ENCODE results near the gene HAGHL. TPM values are rescaled to one million over a fixed set of nuclear protein-coding genes. Genes with fewer than 3 reads are reported as not detected.

Gene HAGHL
- total RNA-seq, 1 donor from 2014 or later = 31.7 TPM

GRCh38 chr16:768428-768827, 41.5 kb downstream of the HAGHL start:
- Mint-ChIP-seq H3K4me3 (ENCODE audit: unreplicated experiment) (no peak overlapping the region), H3K27ac (ENCODE audit: unreplicated experiment) (no peak overlapping the region), H3K9me3 (ENCODE audit: unreplicated experiment) (peaks cover 2% of the 10 kb centered on the region), H3K36me3 (ENCODE audit: unreplicated experiment) (no peaks in the 10 kb centered on the region), H3K4me1 (ENCODE audit: low read depth, unreplicated experiment) (no peaks in the 10 kb centered on the region), H3K27me3 (ENCODE audit: unreplicated experiment) (peaks cover 6% of the 10 kb centered on the region)
- no peak for TF ChIP-seq CTCF (IDR thresholded peaks at IDR 0.05; ENCODE audit: partially characterized antibody, unreplicated experiment)
- DNase-seq = no peak

- H3K27me3 Mint-ChIP-seq (ENCODE audit: unreplicated experiment) = peaks cover 6% of the 10 kb centered on the region
- H3K4me1 Mint-ChIP-seq (ENCODE audit: low read depth, unreplicated experiment) = no peaks in the 10 kb centered on the region
- no peaks in the 10 kb centered on the region for H3K36me3 Mint-ChIP-seq (ENCODE audit: unreplicated experiment)
- H3K27ac Mint-ChIP-seq (ENCODE audit: unreplicated experiment) = no peak overlapping the region
- H3K9me3 Mint-ChIP-seq (ENCODE audit: unreplicated experiment) = peaks cover 2% of the 10 kb centered on the region
- DNase-seq = no peak
- no peak overlapping the region for H3K4me3 Mint-ChIP-seq (ENCODE audit: unreplicated experiment)
- no peak for TF ChIP-seq CTCF (IDR thresholded peaks at IDR 0.05; ENCODE audit: partially characterized antibody, unreplicated experiment)
Measured at GRCh38 chr16:769184-769784, 42.4 kb downstream of the HAGHL start.

- Mint-ChIP-seq H3K4me1 (ENCODE audit: low read depth, unreplicated experiment) (no peaks in the 10 kb centered on the region), H3K9me3 (ENCODE audit: unreplicated experiment) (peaks cover 2% of the 10 kb centered on the region), H3K27me3 (ENCODE audit: unreplicated experiment) (peaks cover 6% of the 10 kb centered on the region), H3K36me3 (ENCODE audit: unreplicated experiment) (no peaks in the 10 kb centered on the region), H3K4me3 (ENCODE audit: unreplicated experiment) (no peak overlapping the region), H3K27ac (ENCODE audit: unreplicated experiment) (no peak overlapping the region)
- DNase-seq = no peak
- TF ChIP-seq CTCF (IDR thresholded peaks at IDR 0.05; ENCODE audit: partially characterized antibody, unreplicated experiment) = no peak
Measured at GRCh38 chr16:769934-770333, 43.0 kb downstream of the HAGHL start.

- Mint-ChIP-seq H3K4me3 (ENCODE audit: unreplicated experiment) (no peak overlapping the region), H3K9me3 (ENCODE audit: unreplicated experiment) (peaks cover 2% of the 10 kb centered on the region), H3K27ac (ENCODE audit: unreplicated experiment) (no peak overlapping the region), H3K27me3 (ENCODE audit: unreplicated experiment) (peaks cover 6% of the 10 kb centered on the region), H3K4me1 (ENCODE audit: low read depth, unreplicated experiment) (no peaks in the 10 kb centered on the region), H3K36me3 (ENCODE audit: unreplicated experiment) (no peaks in the 10 kb centered on the region)
- TF ChIP-seq CTCF (IDR thresholded peaks at IDR 0.05; ENCODE audit: partially characterized antibody, unreplicated experiment) = no peak
- DNase-seq = no peak
Measured at GRCh38 chr16:770411-770810, 43.5 kb downstream of the HAGHL start.

- Mint-ChIP-seq H3K9me3 (ENCODE audit: unreplicated experiment) (peaks cover 2% of the 10 kb centered on the region), H3K4me3 (ENCODE audit: unreplicated experiment) (no peak overlapping the region), H3K27me3 (ENCODE audit: unreplicated experiment) (peaks cover 6% of the 10 kb centered on the region), H3K4me1 (ENCODE audit: low read depth, unreplicated experiment) (no peaks in the 10 kb centered on the region), H3K27ac (ENCODE audit: unreplicated experiment) (no peak overlapping the region), H3K36me3 (ENCODE audit: unreplicated experiment) (no peaks in the 10 kb centered on the region)
- no peak for TF ChIP-seq CTCF (IDR thresholded peaks at IDR 0.05; ENCODE audit: partially characterized antibody, unreplicated experiment)
- no peak for DNase-seq
Measured at GRCh38 chr16:772959-773358, 46.1 kb downstream of the HAGHL start.

Measured in glutamatergic neuron (in vitro differentiated cells).